Measurements from ENCODE around the gene PRAMEF11.
"Not testable (repeated sequence)": the region's sequence is repeated elsewhere in the genome, so short reads cannot be mapped to it uniquely, and the experiment has no call there.

DNA sequence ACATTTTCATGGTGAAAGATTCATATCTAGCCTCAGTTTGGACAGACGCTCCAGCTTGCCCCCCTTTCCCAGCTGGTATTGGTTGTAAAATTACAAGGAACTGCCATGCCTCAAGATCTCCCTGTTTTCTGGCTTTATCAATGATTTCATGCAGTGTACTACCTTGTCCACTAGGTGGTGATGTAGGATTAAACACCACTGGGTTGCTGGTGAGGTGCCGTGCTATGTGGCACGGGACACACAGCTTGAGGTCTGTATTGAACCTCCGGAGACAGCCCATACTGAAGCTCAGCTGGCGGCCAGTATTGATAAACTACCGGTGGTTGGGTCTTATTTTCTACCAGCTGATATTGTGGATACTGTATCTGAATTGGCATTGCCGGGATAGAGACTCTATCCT lies 47.4 kb downstream of the PRAMEF11 start:
- TF ChIP-seq ZNF704 (CRISPR knock-in tag; IDR thresholded peaks at IDR 0.05; ENCODE audit: borderline replicate concordance) = not testable (repeated sequence)
- TF ChIP-seq, protein P1, sequence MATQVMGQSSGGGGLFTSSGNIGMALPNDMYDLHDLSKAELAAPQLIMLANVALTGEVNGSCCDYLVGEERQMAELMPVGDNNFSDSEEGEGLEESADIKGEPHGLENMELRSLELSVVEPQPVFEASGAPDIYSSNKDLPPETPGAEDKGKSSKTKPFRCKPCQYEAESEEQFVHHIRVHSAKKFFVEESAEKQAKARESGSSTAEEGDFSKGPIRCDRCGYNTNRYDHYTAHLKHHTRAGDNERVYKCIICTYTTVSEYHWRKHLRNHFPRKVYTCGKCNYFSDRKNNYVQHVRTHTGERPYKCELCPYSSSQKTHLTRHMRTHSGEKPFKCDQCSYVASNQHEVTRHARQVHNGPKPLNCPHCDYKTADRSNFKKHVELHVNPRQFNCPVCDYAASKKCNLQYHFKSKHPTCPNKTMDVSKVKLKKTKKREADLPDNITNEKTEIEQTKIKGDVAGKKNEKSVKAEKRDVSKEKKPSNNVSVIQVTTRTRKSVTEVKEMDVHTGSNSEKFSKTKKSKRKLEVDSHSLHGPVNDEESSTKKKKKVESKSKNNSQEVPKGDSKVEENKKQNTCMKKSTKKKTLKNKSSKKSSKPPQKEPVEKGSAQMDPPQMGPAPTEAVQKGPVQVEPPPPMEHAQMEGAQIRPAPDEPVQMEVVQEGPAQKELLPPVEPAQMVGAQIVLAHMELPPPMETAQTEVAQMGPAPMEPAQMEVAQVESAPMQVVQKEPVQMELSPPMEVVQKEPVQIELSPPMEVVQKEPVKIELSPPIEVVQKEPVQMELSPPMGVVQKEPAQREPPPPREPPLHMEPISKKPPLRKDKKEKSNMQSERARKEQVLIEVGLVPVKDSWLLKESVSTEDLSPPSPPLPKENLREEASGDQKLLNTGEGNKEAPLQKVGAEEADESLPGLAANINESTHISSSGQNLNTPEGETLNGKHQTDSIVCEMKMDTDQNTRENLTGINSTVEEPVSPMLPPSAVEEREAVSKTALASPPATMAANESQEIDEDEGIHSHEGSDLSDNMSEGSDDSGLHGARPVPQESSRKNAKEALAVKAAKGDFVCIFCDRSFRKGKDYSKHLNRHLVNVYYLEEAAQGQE (IDR thresholded peaks at IDR 0.05; ENCODE audit: borderline replicate concordance in 1 of 2, low read depth in 1 of 2, low read length in 2 of 2) = not testable (repeated sequence)
